HCT116 (cell line): ENCODE results near the gene FCHSD2.
"Not testable (repeated sequence)": the region's sequence is repeated elsewhere in the genome, so short reads cannot be mapped to it uniquely, and the experiment has no call there.

ENCODE experiments used
- POLR2A ChIP-seq: IDR thresholded peaks from 2 replicates; pipeline ENCODE4 v1.7.0; 2011; ENCODE audit warnings: borderline replicate concordance; ENCODE audit not compliant: insufficient read depth, insufficient read length; ENCODE audit errors: extremely low read depth
- POLR2AphosphoS5 ChIP-seq: IDR thresholded peaks from 2 replicates; pipeline ENCODE4 v1.6.1; 2011; ENCODE audit warnings: mild to moderate bottlenecking, low read depth, low read length, moderate library complexity
- TF ChIP-seq, protein P1 (sequence below), 3 experiments: fragments of 200-600 bp in 1 of 3; sonication (generic) in 1 of 3; IDR thresholded peaks in 2 of 3; conservative IDR thresholded peaks in 1 of 3; 2 replicates each; pipeline ENCODE4 v1.5.1; 2012 to 2017; ENCODE audit warnings: low read depth in 2 of 3, low read length in 2 of 3, antibody characterized with exemption in 1 of 3, borderline replicate concordance in 1 of 3, control low read depth in 1 of 3, mild to moderate bottlenecking in 1 of 3, mixed read lengths in 1 of 3, mixed run types in 1 of 3, moderate library complexity in 1 of 3; ENCODE audit not compliant: insufficient read depth in 1 of 3
- TF ChIP-seq, protein P2 (sequence below): IDR thresholded peaks from 2 replicates; pipeline ENCODE4 v1.6.1; 2012; ENCODE audit warnings: low read depth
- TF ChIP-seq, protein P3 (sequence below): IDR thresholded peaks from 2 replicates; pipeline ENCODE4 v1.6.1; 2011; ENCODE audit warnings: mild to moderate bottlenecking, low read length, moderate library complexity; ENCODE audit not compliant: insufficient replicate concordance; ENCODE audit errors: extremely low read depth

DNA sequence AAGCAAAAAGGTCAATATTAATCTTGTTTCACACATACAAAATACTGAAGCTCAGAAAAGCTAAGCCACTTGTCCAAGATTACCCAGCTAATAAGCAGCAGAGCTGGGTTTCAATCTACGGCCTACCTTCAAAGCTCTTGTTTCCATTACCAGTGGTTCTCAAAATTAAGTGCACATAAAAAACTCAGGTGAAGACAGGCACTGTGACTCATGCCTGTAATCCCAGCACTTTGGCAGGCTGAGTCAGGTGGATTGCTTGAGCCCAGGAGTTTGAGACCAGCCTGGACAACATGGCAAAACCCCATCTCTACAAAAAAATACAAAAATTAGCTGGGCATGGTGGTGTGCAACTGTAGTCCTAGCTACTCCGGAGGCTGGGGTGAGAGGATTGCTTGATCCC is 9.8 kb downstream of the FCHSD2 start:
- TF ChIP-seq, protein P1, sequence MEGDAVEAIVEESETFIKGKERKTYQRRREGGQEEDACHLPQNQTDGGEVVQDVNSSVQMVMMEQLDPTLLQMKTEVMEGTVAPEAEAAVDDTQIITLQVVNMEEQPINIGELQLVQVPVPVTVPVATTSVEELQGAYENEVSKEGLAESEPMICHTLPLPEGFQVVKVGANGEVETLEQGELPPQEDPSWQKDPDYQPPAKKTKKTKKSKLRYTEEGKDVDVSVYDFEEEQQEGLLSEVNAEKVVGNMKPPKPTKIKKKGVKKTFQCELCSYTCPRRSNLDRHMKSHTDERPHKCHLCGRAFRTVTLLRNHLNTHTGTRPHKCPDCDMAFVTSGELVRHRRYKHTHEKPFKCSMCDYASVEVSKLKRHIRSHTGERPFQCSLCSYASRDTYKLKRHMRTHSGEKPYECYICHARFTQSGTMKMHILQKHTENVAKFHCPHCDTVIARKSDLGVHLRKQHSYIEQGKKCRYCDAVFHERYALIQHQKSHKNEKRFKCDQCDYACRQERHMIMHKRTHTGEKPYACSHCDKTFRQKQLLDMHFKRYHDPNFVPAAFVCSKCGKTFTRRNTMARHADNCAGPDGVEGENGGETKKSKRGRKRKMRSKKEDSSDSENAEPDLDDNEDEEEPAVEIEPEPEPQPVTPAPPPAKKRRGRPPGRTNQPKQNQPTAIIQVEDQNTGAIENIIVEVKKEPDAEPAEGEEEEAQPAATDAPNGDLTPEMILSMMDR (IDR thresholded peaks at IDR 0.05 in 2 of 3, conservative IDR thresholded peaks at IDR 0.05 in 1 of 3; ENCODE audit: borderline replicate concordance in 1 of 3, insufficient read depth in 1 of 3, low read depth in 2 of 3, low read length in 2 of 3), result not testable (repeated sequence)
- TF ChIP-seq, protein P2, sequence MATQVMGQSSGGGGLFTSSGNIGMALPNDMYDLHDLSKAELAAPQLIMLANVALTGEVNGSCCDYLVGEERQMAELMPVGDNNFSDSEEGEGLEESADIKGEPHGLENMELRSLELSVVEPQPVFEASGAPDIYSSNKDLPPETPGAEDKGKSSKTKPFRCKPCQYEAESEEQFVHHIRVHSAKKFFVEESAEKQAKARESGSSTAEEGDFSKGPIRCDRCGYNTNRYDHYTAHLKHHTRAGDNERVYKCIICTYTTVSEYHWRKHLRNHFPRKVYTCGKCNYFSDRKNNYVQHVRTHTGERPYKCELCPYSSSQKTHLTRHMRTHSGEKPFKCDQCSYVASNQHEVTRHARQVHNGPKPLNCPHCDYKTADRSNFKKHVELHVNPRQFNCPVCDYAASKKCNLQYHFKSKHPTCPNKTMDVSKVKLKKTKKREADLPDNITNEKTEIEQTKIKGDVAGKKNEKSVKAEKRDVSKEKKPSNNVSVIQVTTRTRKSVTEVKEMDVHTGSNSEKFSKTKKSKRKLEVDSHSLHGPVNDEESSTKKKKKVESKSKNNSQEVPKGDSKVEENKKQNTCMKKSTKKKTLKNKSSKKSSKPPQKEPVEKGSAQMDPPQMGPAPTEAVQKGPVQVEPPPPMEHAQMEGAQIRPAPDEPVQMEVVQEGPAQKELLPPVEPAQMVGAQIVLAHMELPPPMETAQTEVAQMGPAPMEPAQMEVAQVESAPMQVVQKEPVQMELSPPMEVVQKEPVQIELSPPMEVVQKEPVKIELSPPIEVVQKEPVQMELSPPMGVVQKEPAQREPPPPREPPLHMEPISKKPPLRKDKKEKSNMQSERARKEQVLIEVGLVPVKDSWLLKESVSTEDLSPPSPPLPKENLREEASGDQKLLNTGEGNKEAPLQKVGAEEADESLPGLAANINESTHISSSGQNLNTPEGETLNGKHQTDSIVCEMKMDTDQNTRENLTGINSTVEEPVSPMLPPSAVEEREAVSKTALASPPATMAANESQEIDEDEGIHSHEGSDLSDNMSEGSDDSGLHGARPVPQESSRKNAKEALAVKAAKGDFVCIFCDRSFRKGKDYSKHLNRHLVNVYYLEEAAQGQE, result not testable (repeated sequence)
- not testable (repeated sequence) for TF ChIP-seq POLR2A, POLR2AphosphoS5
- TF ChIP-seq, protein P3, sequence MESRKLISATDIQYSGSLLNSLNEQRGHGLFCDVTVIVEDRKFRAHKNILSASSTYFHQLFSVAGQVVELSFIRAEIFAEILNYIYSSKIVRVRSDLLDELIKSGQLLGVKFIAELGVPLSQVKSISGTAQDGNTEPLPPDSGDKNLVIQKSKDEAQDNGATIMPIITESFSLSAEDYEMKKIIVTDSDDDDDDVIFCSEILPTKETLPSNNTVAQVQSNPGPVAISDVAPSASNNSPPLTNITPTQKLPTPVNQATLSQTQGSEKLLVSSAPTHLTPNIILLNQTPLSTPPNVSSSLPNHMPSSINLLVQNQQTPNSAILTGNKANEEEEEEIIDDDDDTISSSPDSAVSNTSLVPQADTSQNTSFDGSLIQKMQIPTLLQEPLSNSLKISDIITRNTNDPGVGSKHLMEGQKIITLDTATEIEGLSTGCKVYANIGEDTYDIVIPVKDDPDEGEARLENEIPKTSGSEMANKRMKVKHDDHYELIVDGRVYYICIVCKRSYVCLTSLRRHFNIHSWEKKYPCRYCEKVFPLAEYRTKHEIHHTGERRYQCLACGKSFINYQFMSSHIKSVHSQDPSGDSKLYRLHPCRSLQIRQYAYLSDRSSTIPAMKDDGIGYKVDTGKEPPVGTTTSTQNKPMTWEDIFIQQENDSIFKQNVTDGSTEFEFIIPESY, result not testable (repeated sequence)
